VCaP (cell line): ENCODE results near the gene MTA1.

Experiments
- H3K27ac ChIP-seq: fragments of 450-650 bp; 2 replicates; pipeline ENCODE4 v1.5.1; 2017
- TF ChIP-seq, protein P1 (sequence below): fragments of 450-650 bp; conservative IDR thresholded peaks from 2 replicates; pipeline ENCODE4 v1.5.1; 2017; ENCODE audit warnings: mild to moderate bottlenecking, moderate library complexity

Gene MTA1

GRCh38 chr14:105508069-105508468 lies 88.4 kb downstream of the MTA1 start:
- H3K27ac ChIP-seq = no peak overlapping the region
- TF ChIP-seq, protein P1, sequence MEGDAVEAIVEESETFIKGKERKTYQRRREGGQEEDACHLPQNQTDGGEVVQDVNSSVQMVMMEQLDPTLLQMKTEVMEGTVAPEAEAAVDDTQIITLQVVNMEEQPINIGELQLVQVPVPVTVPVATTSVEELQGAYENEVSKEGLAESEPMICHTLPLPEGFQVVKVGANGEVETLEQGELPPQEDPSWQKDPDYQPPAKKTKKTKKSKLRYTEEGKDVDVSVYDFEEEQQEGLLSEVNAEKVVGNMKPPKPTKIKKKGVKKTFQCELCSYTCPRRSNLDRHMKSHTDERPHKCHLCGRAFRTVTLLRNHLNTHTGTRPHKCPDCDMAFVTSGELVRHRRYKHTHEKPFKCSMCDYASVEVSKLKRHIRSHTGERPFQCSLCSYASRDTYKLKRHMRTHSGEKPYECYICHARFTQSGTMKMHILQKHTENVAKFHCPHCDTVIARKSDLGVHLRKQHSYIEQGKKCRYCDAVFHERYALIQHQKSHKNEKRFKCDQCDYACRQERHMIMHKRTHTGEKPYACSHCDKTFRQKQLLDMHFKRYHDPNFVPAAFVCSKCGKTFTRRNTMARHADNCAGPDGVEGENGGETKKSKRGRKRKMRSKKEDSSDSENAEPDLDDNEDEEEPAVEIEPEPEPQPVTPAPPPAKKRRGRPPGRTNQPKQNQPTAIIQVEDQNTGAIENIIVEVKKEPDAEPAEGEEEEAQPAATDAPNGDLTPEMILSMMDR = no peak

- TF ChIP-seq, protein P1 = no peak
- H3K27ac ChIP-seq = no peak overlapping the region
These were observed 89.0 kb downstream of the MTA1 start for GRCh38 chr14:105508601-105509000.

- H3K27ac ChIP-seq = no peak overlapping the region
- TF ChIP-seq, protein P1 = no peak
These were observed 97.5 kb downstream of the MTA1 start for GRCh38 chr14:105517096-105517495.

DNA sequence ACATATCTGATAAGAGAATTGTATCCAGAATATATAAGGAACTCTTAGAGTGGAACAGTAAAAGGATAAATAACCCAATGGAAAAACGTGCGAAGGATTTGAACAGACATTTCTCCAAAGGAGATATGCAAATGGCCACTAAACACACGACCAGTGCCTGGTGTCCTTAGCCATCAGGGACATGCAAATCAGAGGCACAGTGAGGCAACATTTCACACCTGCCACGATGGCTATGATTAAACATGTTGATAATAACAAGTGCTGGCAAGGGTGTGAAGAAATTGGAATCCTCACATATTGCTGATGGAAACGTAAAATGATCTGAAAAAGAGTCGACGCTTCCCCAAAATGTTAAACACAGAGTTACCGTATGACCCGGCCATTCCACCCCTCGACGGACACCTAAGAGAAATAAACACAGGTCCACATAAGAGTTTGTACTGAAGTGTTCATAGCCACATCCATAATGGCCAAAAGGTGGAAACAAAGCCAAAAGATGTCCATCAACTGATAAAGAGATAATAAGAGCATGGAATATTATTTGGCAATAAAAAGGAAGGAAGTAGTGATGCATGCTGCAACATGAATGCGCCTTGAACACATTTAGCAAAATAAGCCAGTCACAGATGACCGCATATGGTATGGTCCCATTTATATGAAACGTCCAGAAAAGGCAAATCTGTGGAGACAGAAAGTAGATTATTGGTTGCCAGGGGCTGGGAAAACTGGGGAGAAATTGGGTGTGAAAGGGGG lies 100.5 kb downstream of the MTA1 start:
- H3K27ac ChIP-seq = no peak overlapping the region
- TF ChIP-seq, protein P1 = no peak
